ENCODE results near the gene SMO.
"Not testable (repeated sequence)": the region's sequence is repeated elsewhere in the genome, so short reads cannot be mapped to it uniquely, and the experiment has no call there.

GRCh38 chr7:129173861-129174260 is 14.6 kb upstream of the SMO start:
- TF ChIP-seq, protein P1, sequence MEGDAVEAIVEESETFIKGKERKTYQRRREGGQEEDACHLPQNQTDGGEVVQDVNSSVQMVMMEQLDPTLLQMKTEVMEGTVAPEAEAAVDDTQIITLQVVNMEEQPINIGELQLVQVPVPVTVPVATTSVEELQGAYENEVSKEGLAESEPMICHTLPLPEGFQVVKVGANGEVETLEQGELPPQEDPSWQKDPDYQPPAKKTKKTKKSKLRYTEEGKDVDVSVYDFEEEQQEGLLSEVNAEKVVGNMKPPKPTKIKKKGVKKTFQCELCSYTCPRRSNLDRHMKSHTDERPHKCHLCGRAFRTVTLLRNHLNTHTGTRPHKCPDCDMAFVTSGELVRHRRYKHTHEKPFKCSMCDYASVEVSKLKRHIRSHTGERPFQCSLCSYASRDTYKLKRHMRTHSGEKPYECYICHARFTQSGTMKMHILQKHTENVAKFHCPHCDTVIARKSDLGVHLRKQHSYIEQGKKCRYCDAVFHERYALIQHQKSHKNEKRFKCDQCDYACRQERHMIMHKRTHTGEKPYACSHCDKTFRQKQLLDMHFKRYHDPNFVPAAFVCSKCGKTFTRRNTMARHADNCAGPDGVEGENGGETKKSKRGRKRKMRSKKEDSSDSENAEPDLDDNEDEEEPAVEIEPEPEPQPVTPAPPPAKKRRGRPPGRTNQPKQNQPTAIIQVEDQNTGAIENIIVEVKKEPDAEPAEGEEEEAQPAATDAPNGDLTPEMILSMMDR (IDR thresholded peaks at IDR 0.05; ENCODE audit: low read length), result not testable (repeated sequence)
- TF ChIP-seq EZH2 (IDR thresholded peaks at IDR 0.05; ENCODE audit: borderline replicate concordance, low read length), result not testable (repeated sequence)

Data from OCI-LY1 (cell line).